ENCODE measurements around the gene BCDIN3D.

The BCDIN3D gene

DNA sequence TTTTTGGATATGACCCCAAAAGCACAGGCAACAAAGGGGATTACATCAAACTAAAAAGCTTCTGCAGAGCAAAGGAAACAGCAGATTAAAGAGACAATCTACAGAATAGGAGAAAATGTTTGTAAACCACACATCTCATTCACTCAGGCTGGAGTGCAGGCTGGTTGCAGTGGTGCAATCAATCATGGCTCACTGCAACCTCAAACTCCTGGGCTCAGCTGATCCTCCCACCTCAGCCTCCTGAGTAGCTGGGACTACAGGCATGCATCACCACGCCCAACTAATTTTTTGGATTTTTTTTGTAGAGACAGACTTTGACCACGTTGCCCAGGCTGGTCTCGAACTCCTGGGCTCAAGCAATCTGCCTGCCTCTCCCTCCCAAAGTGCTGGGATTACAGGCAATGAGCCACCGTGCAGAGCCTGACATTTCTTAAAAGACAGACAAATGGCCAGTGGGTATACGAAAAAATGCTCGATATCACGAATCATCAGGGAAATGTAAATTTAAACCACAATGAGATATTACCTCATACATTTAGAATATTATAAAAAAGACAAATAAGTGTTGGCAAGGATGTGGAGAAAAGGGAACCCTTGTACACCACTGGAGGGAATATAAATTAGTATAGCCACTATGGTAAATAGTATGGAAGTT, 24.5 kb downstream of the BCDIN3D start:
- no peak for DNase-seq

DNA sequence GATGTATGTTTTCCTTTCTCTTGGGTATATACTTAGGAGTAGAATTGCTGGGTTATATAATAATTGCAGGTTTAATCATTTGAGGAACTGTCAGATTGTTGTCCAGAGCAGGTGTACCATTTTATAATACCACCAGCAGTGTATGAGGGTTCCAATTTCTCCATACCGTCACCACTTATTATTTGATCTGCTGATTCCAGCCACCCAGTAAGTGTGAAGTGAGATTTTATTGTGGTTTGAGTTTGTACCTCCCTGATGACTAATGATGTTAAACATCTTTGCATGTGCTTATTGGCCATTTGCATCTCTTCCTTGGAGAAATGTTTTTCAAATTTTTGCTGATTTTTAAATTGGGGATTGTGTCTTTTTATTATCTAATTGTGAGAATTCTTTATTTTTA, 29.8 kb downstream of the BCDIN3D start:
- DNase-seq: no peak

DNA sequence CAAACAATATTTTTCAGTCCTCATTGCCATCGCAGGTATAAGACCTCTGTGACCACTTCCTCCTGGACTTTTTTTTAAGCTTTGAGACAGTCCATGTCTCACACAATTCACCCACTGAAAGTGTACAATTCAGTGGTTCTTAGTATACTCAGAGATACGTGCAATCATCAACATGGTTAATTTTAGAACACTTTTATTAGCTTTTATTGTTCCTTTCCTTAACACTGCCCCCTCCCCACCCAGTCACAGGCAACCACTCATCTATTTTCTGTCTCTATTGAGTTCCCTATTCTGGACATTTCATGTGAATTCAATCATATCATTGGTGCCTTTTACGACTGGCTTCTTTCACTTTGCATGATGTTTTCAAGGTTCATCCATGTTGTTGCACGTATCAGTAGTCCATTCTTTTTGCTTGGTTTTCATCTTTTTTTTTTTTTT, 30.9 kb downstream of the BCDIN3D start:
- DNase-seq: no peak

- DNase-seq: no peak
Observed at GRCh38 chr12:49811136-49811535, 31.8 kb downstream of the BCDIN3D start.

DNA sequence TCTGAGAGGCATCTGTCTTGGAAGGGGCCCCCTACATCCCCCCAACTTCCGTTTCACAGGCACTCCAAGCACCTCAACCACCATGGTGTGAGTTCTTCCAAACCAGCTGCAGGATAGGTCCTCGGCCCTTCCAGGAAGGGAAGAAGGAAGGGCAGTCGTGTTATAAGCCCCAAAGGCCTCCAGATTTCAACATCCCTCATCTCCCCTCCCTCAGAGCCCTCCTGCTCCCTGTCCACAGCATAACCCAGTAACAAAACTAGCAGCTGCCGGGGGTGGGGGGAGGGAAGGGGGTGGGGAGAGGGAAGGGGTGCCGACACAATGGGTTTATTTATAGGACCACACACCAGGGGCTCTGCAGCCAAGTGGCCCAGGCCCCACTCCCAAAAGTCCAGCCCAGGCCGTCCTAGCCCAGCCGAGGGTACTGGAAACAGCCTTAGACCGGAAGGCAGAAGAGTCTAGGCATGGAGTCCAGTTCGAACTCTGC, 33.0 kb downstream of the BCDIN3D start:
- DNase-seq: no peak

GRCh38 chr12:49809381-49809905, 33.5 kb downstream of the BCDIN3D start:
- DNase-seq: no peak

DNA sequence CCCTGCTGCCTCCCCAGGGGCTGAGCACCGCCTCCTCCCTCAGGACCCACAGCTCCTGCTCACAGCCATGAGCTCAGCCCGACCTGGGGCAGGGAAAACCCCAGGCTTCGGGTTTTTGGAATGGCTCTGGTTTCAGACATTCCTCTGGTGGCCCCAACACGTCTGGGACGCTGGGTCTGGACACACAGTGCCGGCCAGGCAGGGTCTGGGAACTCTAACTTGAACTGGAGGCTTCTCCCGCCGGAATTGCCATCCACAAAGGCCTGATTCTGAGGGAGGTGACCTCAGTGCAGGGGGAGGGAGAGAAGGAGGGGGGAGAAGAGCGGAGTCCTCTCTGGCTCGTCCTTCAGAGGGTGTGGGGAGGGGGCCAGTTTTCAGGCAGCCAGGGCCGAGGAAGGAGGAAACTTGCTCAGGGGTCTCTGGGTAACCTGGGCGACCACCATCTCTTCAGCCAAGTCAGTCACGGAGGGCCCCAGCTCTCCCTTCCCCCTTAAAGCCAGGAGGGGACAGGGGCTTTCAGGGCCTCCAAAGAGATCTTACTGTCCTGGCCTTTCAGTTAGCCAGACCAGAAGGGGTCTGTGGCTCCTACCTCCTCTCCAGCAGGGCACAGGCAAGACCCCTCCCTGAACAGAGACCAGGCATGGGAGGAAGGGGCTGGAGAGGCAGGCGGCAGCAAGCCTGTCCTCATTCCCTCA, 34.1 kb downstream of the BCDIN3D start:
- no peak for DNase-seq

GRCh38 chr12:49807991-49808580, 34.8 kb downstream of the BCDIN3D start:
- no peak for DNase-seq

GRCh38 chr12:49806877-49807276, 36.0 kb downstream of the BCDIN3D start:
- DNase-seq: no peak

DNA sequence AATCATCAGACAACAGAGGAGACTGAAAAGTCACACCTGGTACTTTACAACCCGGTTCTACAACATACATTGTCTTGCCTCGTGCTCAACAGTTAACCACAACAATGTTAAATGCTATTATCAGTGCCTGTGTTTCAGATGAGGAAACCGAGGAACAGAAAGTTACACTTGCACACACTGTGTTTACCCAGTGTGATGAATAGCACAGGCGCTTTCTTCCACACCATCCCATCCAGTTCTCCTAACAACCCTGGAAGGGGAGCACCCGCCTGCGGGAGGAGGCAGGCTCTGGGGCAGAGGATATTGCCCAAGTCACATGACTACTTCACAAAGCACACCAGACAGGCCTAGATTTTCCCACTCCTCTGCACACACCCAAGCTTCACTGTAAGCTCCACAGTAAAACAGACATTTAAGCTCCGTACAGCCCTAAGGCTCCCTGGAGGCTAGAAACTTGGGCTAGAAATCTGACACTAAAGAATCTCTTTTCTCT, 36.5 kb downstream of the BCDIN3D start:
- no peak for DNase-seq

- no peak for DNase-seq
Observed at GRCh38 chr12:49805409-49805808, 37.5 kb downstream of the BCDIN3D start.

DNA sequence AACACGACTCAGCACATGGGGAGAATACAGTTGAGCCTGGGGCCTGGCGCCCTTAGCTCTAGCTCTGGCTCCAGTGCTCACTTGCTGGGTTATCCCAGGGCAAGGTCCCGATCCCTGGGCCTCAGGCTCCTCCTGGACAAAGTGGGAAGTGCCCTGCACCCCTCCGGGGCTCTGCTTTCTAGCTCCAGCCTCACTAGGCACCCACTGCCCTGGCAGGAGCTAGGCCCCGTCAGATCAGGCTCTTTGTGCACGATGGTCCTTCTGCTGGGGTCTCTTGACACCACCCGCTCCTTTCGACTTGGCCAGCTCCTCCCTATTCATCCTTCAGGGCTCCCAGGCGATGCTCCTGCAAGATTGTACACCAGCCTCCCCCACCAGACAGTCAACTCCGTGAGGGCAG, 38.1 kb downstream of the BCDIN3D start:
- no peak for DNase-seq

GRCh38 chr12:49803693-49804450, 39.0 kb downstream of the BCDIN3D start:
- DNase-seq: no peak

DNA sequence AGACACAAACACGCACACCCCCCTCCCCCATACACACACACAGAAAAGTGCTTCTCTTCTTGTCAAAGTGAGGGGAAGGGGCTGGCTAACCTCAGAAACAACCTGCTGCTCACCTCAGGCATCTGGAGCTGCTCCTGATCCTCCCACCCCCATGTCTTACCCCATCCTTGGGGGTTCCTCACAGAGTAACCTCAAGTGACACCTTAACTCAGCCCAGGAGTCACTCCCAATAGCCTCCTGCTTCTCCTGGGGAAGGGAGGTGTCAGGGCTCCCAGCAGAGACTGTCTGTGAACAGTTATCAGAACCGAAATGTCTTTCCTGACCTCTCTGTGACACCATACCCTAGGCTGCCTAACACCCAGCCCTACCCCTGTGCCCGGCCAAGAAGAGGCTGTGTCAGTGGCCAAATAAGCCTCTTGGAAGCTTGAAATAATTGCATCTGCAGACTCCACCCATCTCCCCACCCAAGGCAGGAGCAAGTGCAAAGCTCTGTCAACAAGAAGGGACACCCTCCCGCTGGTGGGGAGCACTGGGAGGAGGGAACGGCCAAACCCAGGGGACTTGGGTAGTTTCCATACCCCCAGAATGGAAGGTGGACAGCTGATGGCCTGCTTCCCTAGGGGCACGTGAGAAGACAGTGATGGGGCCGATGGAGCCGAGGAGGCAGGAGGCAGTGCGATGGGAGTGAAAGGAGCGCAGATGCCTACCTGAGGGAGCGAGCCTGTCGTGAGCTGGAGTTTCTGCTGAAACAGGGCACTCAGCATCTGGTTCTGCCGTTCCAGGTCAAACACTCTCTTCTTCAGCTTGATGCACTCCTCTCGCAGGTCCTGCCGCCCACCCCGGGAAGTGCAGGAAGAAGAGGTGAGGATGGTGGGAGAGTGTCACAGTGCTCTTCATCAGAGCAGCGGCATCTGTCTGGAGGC, 41.5 kb downstream of the BCDIN3D start:
- no peak for DNase-seq

DNA sequence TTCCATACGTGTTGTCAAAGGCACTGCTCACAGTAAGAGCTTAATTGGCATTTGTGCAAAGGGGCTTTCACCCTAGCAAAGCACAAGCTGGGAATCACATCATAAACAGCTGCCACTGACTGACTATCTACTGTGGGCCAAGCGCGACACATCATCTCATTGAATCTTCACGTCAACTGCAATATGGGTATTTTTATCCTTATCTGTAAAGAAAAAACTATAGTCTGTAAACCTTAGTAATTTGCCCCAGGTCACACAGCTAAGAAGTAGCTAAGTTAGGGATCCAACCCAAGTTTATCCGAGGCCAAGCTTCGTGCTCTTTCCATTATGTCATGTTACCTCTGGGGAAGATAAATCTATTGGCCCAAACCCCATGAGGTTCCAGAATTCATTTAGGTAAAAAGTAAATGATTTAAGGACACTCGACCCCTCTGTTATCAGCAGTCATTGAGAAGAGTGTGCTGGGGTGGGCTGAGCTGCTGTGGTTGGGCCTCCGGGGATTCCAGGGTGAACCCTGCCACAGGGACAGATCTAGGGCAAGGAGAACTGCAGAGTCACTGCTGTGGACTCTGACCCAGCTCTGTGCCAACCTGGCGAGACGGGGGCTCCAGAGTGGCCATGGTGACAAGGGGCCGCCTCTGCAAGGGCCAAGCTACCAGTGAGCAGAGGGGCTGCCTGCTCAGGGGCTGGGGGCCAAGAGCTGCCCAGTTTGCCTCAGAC, 42.3 kb downstream of the BCDIN3D start:
- no peak for DNase-seq

- DNase-seq: no peak
Observed at GRCh38 chr12:49798934-49799333, 44.0 kb downstream of the BCDIN3D start.

GRCh38 chr12:49798248-49798647, 44.7 kb downstream of the BCDIN3D start:
- DNase-seq: no peak

DNA sequence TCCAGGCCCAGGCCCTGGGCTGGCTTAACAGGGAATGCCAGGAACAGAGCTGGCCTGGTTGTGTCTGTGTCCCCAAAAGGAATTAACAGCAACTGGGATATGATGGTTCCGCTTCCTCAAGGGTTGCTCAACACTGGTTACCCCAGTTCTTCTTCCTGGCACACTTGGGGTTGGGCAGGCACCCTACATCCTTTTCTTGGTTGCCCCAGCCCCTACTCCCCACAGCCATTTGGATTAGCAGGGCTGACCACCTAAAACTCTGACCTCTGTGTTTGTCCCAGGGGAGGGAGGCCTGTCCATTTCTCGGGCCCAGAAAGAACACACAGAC, 45.5 kb downstream of the BCDIN3D start:
- DNase-seq: no peak

GRCh38 chr12:49796606-49797448, 46.1 kb downstream of the BCDIN3D start:
- no peak for DNase-seq

DNA sequence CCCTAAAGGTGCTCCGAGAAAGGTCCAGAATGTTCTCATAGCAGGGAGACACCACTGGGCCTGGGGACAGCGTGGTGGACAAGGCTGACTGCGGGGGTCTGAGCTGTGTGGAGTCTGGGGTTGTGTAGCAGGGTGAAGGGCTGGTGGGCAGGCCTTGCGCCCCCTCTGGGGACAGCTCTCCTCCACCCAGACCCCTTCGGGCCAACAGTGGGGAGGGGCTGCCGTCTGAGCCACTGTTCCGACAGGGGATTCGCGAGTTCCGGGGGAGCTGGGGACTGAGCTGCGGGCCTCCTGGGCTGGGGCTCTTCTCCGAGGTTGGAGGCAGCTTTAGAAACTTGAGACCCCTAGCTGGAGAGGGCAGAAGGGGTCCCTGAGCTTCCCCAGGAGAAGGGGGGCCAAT, 46.8 kb downstream of the BCDIN3D start:
- DNase-seq: no peak

All from NCI-H1436 treated with DMSO at 0.1 percent for 48 hours (cell line).